ENCODE data around the gene PRICKLE3.
"Not testable (repeated sequence)": the region's sequence is repeated elsewhere in the genome, so short reads cannot be mapped to it uniquely, and the experiment has no call there.

PRICKLE3 gene

GRCh38 chrX:49143154-49143553 is 43.0 kb downstream of the PRICKLE3 start:
- H3K27me3 ChIP-seq (ENCODE audit: control insufficient read depth, insufficient read depth, low read length, poor library complexity, severe bottlenecking); H3K9me3 ChIP-seq (ENCODE audit: control insufficient read depth, low read length); H3K27ac ChIP-seq (ENCODE audit: insufficient read depth, low read depth, low read length, poor library complexity, severe bottlenecking); H3K36me3 ChIP-seq (ENCODE audit: control insufficient read depth, insufficient read depth, low read length); H3K4me3 ChIP-seq (ENCODE audit: insufficient read depth, low read depth, low read length); H3K4me1 ChIP-seq (ENCODE audit: control insufficient read depth, insufficient read depth, low read length): not testable (repeated sequence)
- WGBS, 2 experiments = 80 to 89% methylated on average over 6 to 7 of the region's 7 CpGs

- not testable (repeated sequence) for H3K27ac ChIP-seq (ENCODE audit: insufficient read depth, low read depth, low read length, poor library complexity, severe bottlenecking); H3K36me3 ChIP-seq (ENCODE audit: control insufficient read depth, insufficient read depth, low read length); H3K9me3 ChIP-seq (ENCODE audit: control insufficient read depth, low read length); H3K4me3 ChIP-seq (ENCODE audit: insufficient read depth, low read depth, low read length); H3K27me3 ChIP-seq (ENCODE audit: control insufficient read depth, insufficient read depth, low read length, poor library complexity, severe bottlenecking); H3K4me1 ChIP-seq (ENCODE audit: control insufficient read depth, insufficient read depth, low read length)
- 30 to 51% methylated on average over 6 to 8 of the region's 9 CpGs for WGBS, 2 experiments
Observed at GRCh38 chrX:49142264-49142663, 43.9 kb downstream of the PRICKLE3 start.

- no peaks in the 10 kb centered on the region for H3K27me3 ChIP-seq (ENCODE audit: control insufficient read depth, insufficient read depth, low read length, poor library complexity, severe bottlenecking)
- WGBS, 2 experiments = 88 to 92% methylated on average over 2 to 3 of the region's 4 CpGs
- H3K36me3 ChIP-seq (ENCODE audit: control insufficient read depth, insufficient read depth, low read length) = no peaks in the 10 kb centered on the region
- H3K27ac ChIP-seq (ENCODE audit: insufficient read depth, low read depth, low read length, poor library complexity, severe bottlenecking) = no peak overlapping the region
- H3K4me1 ChIP-seq (ENCODE audit: control insufficient read depth, insufficient read depth, low read length) = no peaks in the 10 kb centered on the region
- no peak overlapping the region for H3K4me3 ChIP-seq (ENCODE audit: insufficient read depth, low read depth, low read length)
- H3K9me3 ChIP-seq (ENCODE audit: control insufficient read depth, low read length) = no peaks in the 10 kb centered on the region
Observed at GRCh38 chrX:49139713-49140112, 46.5 kb downstream of the PRICKLE3 start.

- WGBS, 2 experiments = 94 to 100% methylated on average over 1 of the region's 1 CpG
- Histone ChIP-seq H3K27me3 (ENCODE audit: control insufficient read depth, insufficient read depth, low read length, poor library complexity, severe bottlenecking) (no peaks in the 10 kb centered on the region), H3K4me1 (ENCODE audit: control insufficient read depth, insufficient read depth, low read length) (no peaks in the 10 kb centered on the region), H3K9me3 (ENCODE audit: control insufficient read depth, low read length) (no peaks in the 10 kb centered on the region), H3K4me3 (ENCODE audit: insufficient read depth, low read depth, low read length) (no peak overlapping the region), H3K36me3 (ENCODE audit: control insufficient read depth, insufficient read depth, low read length) (no peaks in the 10 kb centered on the region), H3K27ac (ENCODE audit: insufficient read depth, low read depth, low read length, poor library complexity, severe bottlenecking) (no peak overlapping the region)
Observed at GRCh38 chrX:49137492-49137891, 48.7 kb downstream of the PRICKLE3 start.

- H3K27me3 ChIP-seq (ENCODE audit: control insufficient read depth, insufficient read depth, low read length, poor library complexity, severe bottlenecking) = no peaks in the 10 kb centered on the region
- H3K27ac ChIP-seq (ENCODE audit: insufficient read depth, low read depth, low read length, poor library complexity, severe bottlenecking) = no peak overlapping the region
- no peaks in the 10 kb centered on the region for H3K9me3 ChIP-seq (ENCODE audit: control insufficient read depth, low read length)
- H3K36me3 ChIP-seq (ENCODE audit: control insufficient read depth, insufficient read depth, low read length) = no peaks in the 10 kb centered on the region
- H3K4me1 ChIP-seq (ENCODE audit: control insufficient read depth, insufficient read depth, low read length) = no peaks in the 10 kb centered on the region
- no CpG with 5 or more reads among the region's 1 CpG for WGBS, 2 experiments
- H3K4me3 ChIP-seq (ENCODE audit: insufficient read depth, low read depth, low read length) = no peak overlapping the region
Observed at GRCh38 chrX:49133759-49134158, 52.4 kb downstream of the PRICKLE3 start.

- H3K4me3 ChIP-seq (ENCODE audit: insufficient read depth, low read depth, low read length); H3K36me3 ChIP-seq (ENCODE audit: control insufficient read depth, insufficient read depth, low read length); H3K27ac ChIP-seq (ENCODE audit: insufficient read depth, low read depth, low read length, poor library complexity, severe bottlenecking); H3K27me3 ChIP-seq (ENCODE audit: control insufficient read depth, insufficient read depth, low read length, poor library complexity, severe bottlenecking); H3K9me3 ChIP-seq (ENCODE audit: control insufficient read depth, low read length); H3K4me1 ChIP-seq (ENCODE audit: control insufficient read depth, insufficient read depth, low read length): not testable (repeated sequence)
- 91 to 95% methylated on average over 6 of the region's 7 CpGs for WGBS, 2 experiments
Observed at GRCh38 chrX:49132275-49132674, 53.9 kb downstream of the PRICKLE3 start.

GRCh38 chrX:49129427-49129826 is 56.7 kb downstream of the PRICKLE3 start:
- no peaks in the 10 kb centered on the region for H3K9me3 ChIP-seq (ENCODE audit: control insufficient read depth, low read length)
- H3K27me3 ChIP-seq (ENCODE audit: control insufficient read depth, insufficient read depth, low read length, poor library complexity, severe bottlenecking) = no peaks in the 10 kb centered on the region
- 86 to 90% methylated on average over 4 of the region's 4 CpGs for WGBS, 2 experiments
- no peak overlapping the region for H3K4me3 ChIP-seq (ENCODE audit: insufficient read depth, low read depth, low read length)
- H3K36me3 ChIP-seq (ENCODE audit: control insufficient read depth, insufficient read depth, low read length) = no peaks in the 10 kb centered on the region
- H3K4me1 ChIP-seq (ENCODE audit: control insufficient read depth, insufficient read depth, low read length) = no peaks in the 10 kb centered on the region
- no peak overlapping the region for H3K27ac ChIP-seq (ENCODE audit: insufficient read depth, low read depth, low read length, poor library complexity, severe bottlenecking)

GRCh38 chrX:49127742-49128258 is 58.4 kb downstream of the PRICKLE3 start:
- not testable (repeated sequence) for H3K36me3 ChIP-seq (ENCODE audit: control insufficient read depth, insufficient read depth, low read length); H3K9me3 ChIP-seq (ENCODE audit: control insufficient read depth, low read length); H3K4me3 ChIP-seq (ENCODE audit: insufficient read depth, low read depth, low read length); H3K27me3 ChIP-seq (ENCODE audit: control insufficient read depth, insufficient read depth, low read length, poor library complexity, severe bottlenecking); H3K4me1 ChIP-seq (ENCODE audit: control insufficient read depth, insufficient read depth, low read length); H3K27ac ChIP-seq (ENCODE audit: insufficient read depth, low read depth, low read length, poor library complexity, severe bottlenecking)
- 87 to 89% methylated on average over 11 to 13 of the region's 13 CpGs for WGBS, 2 experiments

All from ectodermal cell (in vitro differentiated cells).